LNCaP clone FGC (cell line): ENCODE results near the gene CHPF.

Source experiments
- DNase-seq: peaks from one replicate; pipeline ENCODE4 v3.0.0-alpha.2; 2011; ENCODE audit warnings: low read depth
- H3K4me3 ChIP-seq: 2 replicates; pipeline ENCODE4 v1.5.1; 2011; ENCODE audit warnings: mild to moderate bottlenecking, low read depth, low read length, control low read depth
- CTCF ChIP-seq: IDR thresholded peaks from 2 replicates; pipeline ENCODE4 v1.5.1; 2012; ENCODE audit warnings: mild to moderate bottlenecking; ENCODE audit not compliant: control insufficient read depth, insufficient read depth; ENCODE audit errors: extremely low read depth

The CHPF gene

GRCh38 chr2:219507581-219508443 is 35.8 kb downstream of the CHPF start:
- no peak for DNase-seq
- no peak overlapping the region for H3K4me3 ChIP-seq
- no peak for TF ChIP-seq CTCF

- H3K4me3 ChIP-seq, result no peak overlapping the region
- TF ChIP-seq CTCF, result no peak
- DNase-seq, result no peak
Observed at GRCh38 chr2:219506802-219507526, 36.6 kb downstream of the CHPF start.

- DNase-seq, result no peak
- TF ChIP-seq CTCF, result no peak
- no peak overlapping the region for H3K4me3 ChIP-seq
Observed at GRCh38 chr2:219506153-219506801, 37.3 kb downstream of the CHPF start.

- no peak overlapping the region for H3K4me3 ChIP-seq
- TF ChIP-seq CTCF, result no peak
- no peak for DNase-seq
Observed at GRCh38 chr2:219505585-219505984, 38.0 kb downstream of the CHPF start.

GRCh38 chr2:219502618-219503017 is 41.0 kb downstream of the CHPF start:
- H3K4me3 ChIP-seq, result no peak overlapping the region
- DNase-seq, result no peak
- no peak for TF ChIP-seq CTCF

- no peak overlapping the region for H3K4me3 ChIP-seq
- DNase-seq, result no peak
- no peak for TF ChIP-seq CTCF
Observed at GRCh38 chr2:219501849-219502248, 41.8 kb downstream of the CHPF start.
